Hepatocyte (in vitro differentiated cells): ENCODE measurements around the gene FBXO5. TPM values are rescaled to one million over a fixed set of nuclear protein-coding genes. Genes with fewer than 3 reads are reported as not detected.

ENCODE experiments used
- DNase-seq: peaks from one replicate; pipeline ENCODE4 v3.0.0-alpha.2; 2016; ENCODE audit warnings: low spot score
- H2AFZ ChIP-seq: fragments of 200-600 bp; sonication (generic); 2 replicates; pipeline ENCODE4 v1.6.0; 2016; ENCODE audit warnings: antibody characterized with exemption, mild to moderate bottlenecking
- H3K27ac ChIP-seq: fragments of 200-600 bp; sonication (generic); 2 replicates; pipeline ENCODE4 v1.5.1; 2016; ENCODE audit warnings: mild to moderate bottlenecking
- H3K27me3 ChIP-seq: fragments of 200-600 bp; sonication (generic); 2 replicates; pipeline ENCODE4 v1.6.1; 2016
- H3K36me3 ChIP-seq: fragments of 200-600 bp; sonication (generic); replicated peaks from 2 replicates; pipeline ENCODE4 v1.5.1; 2016; ENCODE audit warnings: low read depth; ENCODE audit not compliant: insufficient read depth
- H3K4me1 ChIP-seq: fragments of 200-600 bp; sonication (generic); 2 replicates; pipeline ENCODE4 v1.5.1; 2016; ENCODE audit warnings: mild to moderate bottlenecking, moderate library complexity; ENCODE audit not compliant: insufficient read depth
- H3K4me2 ChIP-seq: fragments of 200-600 bp; sonication (generic); 2 replicates; pipeline ENCODE4 v1.6.0; 2016
- H3K4me3 ChIP-seq: fragments of 200-600 bp; sonication (generic); 2 replicates; pipeline ENCODE4 v1.5.1; 2016; ENCODE audit warnings: mild to moderate bottlenecking
- H3K79me2 ChIP-seq: fragments of 200-600 bp; sonication (generic); 2 replicates; pipeline ENCODE4 v1.6.0; 2017; ENCODE audit warnings: mild to moderate bottlenecking
- H3K9me2 ChIP-seq: fragments of 200-600 bp; sonication (generic); replicated peaks from 2 replicates; pipeline ENCODE4 v1.6.0; 2017; ENCODE audit warnings: mild to moderate bottlenecking; ENCODE audit not compliant: insufficient read depth
- H3K9me3 ChIP-seq: fragments of 200-600 bp; sonication (generic); 2 replicates; pipeline ENCODE4 v1.5.1; 2016; ENCODE audit warnings: low read depth, mild to moderate bottlenecking
- H4K20me1 ChIP-seq: fragments of 200-600 bp; sonication (generic); 2 replicates; pipeline ENCODE4 v1.6.0; 2016; ENCODE audit warnings: mild to moderate bottlenecking; ENCODE audit not compliant: insufficient read depth, poor library complexity, severe bottlenecking
- CTCF ChIP-seq: fragments of 200-600 bp; sonication (generic); IDR thresholded peaks from 2 replicates; pipeline ENCODE4 v1.5.1; 2016; ENCODE audit warnings: antibody characterized with exemption, mild to moderate bottlenecking; ENCODE audit not compliant: poor library complexity
- EZH2 ChIP-seq: fragments of 200-600 bp; sonication (generic); IDR thresholded peaks from 2 replicates; pipeline ENCODE4 v1.6.1; 2016; ENCODE audit warnings: antibody characterized with exemption, mild to moderate bottlenecking, borderline replicate concordance
- EZH2phosphoT487 ChIP-seq: fragments of 200-600 bp; sonication (generic); IDR thresholded peaks from one replicate; pipeline ENCODE4 v1.6.1; 2018; ENCODE audit warnings: antibody characterized with exemption, mild to moderate bottlenecking, low read depth, moderate library complexity; ENCODE audit not compliant: unreplicated experiment, severe bottlenecking
- WGBS: methylation state at CpG from one replicate; pipeline ENCODE4 v1.1.6; 2016; ENCODE audit warnings: low lambda C conversion rate; ENCODE audit errors: missing lambda C conversion rate; 5-methylcytosine and 5-hydroxymethylcytosine counted together
- polyA plus RNA-seq: library from polyadenylated mRNA; unstranded; fragments of >200 nt; fragmentation: Nextera tagmentation; extraction: Ambion mirVana; gene quantifications from 2 replicates; pipeline ENCODE4 v1.2.1, GENCODE V29; 2016
- total RNA-seq: library from RNA; depleted of rRNA; stranded (reverse); fragments of >200 nt; gene quantifications from 2 replicates; pipeline ENCODE4 v1.2.3, GENCODE V29; 2014

Gene FBXO5
- total and polyA plus RNA-seq, 2 experiments from 2014 or later, result 4.7 to 9.2 TPM

GRCh38 chr6:152981219-152981618, 1.6 kb downstream of the FBXO5 start:
- Histone ChIP-seq H3K9me3 (no peaks in the 10 kb centered on the region), H3K4me3 (no peak overlapping the region), H3K79me2 (peaks cover 87% of the 10 kb centered on the region), H2AFZ (no peak overlapping the region), H3K4me1 (peaks cover 28% of the 10 kb centered on the region), H3K36me3 (no peaks in the 10 kb centered on the region), H4K20me1 (peaks cover 43% of the 10 kb centered on the region), H3K4me2 (peak overlapping the region; percentile 84), H3K9me2 (no peaks in the 10 kb centered on the region), H3K27ac (no peak overlapping the region), H3K27me3 (no peaks in the 10 kb centered on the region)
- no peak for DNase-seq
- WGBS, result 7% methylated on average over 2 of the region's 2 CpGs
- TF ChIP-seq EZH2phosphoT487, result no peak
- no peak for TF ChIP-seq CTCF
- TF ChIP-seq EZH2, result no peak

GRCh38 chr6:152980656-152981055, 2.2 kb downstream of the FBXO5 start:
- Histone ChIP-seq H3K4me3 (no peak overlapping the region), H3K9me3 (no peaks in the 10 kb centered on the region), H3K27ac (no peak overlapping the region), H3K9me2 (no peaks in the 10 kb centered on the region), H3K4me1 (peaks cover 28% of the 10 kb centered on the region), H3K4me2 (peak overlapping the region; percentile 84), H4K20me1 (peaks cover 43% of the 10 kb centered on the region), H2AFZ (no peak overlapping the region), H3K36me3 (no peaks in the 10 kb centered on the region), H3K27me3 (no peaks in the 10 kb centered on the region), H3K79me2 (peaks cover 87% of the 10 kb centered on the region)
- DNase-seq, result no peak
- WGBS, result 48% methylated on average over 1 of the region's 1 CpG
- TF ChIP-seq EZH2phosphoT487 (no peak), CTCF (no peak), EZH2 (no peak)

GRCh38 chr6:152979116-152979515, 3.7 kb downstream of the FBXO5 start:
- Histone ChIP-seq H4K20me1 (peaks cover 43% of the 10 kb centered on the region), H3K4me2 (no peak overlapping the region), H3K9me3 (no peaks in the 10 kb centered on the region), H3K4me1 (peaks cover 19% of the 10 kb centered on the region), H3K4me3 (no peak overlapping the region), H3K27me3 (no peaks in the 10 kb centered on the region), H3K9me2 (no peaks in the 10 kb centered on the region), H2AFZ (no peak overlapping the region), H3K27ac (no peak overlapping the region), H3K79me2 (peaks cover 86% of the 10 kb centered on the region), H3K36me3 (no peaks in the 10 kb centered on the region)
- TF ChIP-seq CTCF (no peak), EZH2phosphoT487 (no peak), EZH2 (no peak)
- WGBS, result 86% methylated on average over 1 of the region's 1 CpG
- DNase-seq, result no peak

GRCh38 chr6:152978058-152978457, 4.8 kb downstream of the FBXO5 start:
- no peaks in the 10 kb centered on the region for H3K36me3 ChIP-seq
- H3K4me1 ChIP-seq, result peaks cover 19% of the 10 kb centered on the region
- H3K79me2 ChIP-seq, result peaks cover 93% of the 10 kb centered on the region
- no peaks in the 10 kb centered on the region for H3K9me3 ChIP-seq
- H3K27ac ChIP-seq, result no peak overlapping the region
- H3K4me3 ChIP-seq, result no peak overlapping the region
- WGBS, result 71% methylated on average over 3 of the region's 3 CpGs
- TF ChIP-seq EZH2, result no peak
- no peak for TF ChIP-seq EZH2phosphoT487
- no peak for TF ChIP-seq CTCF
- H3K4me2 ChIP-seq, result no peak overlapping the region
- no peaks in the 10 kb centered on the region for H3K27me3 ChIP-seq
- no peaks in the 10 kb centered on the region for H3K9me2 ChIP-seq
- H2AFZ ChIP-seq, result no peak overlapping the region
- peaks cover 43% of the 10 kb centered on the region for H4K20me1 ChIP-seq
- DNase-seq, result no peak
